HG03575 (cell line): ENCODE data around the gene ZSWIM4.
"Not testable (repeated sequence)": the region's sequence is repeated elsewhere in the genome, so short reads cannot be mapped to it uniquely, and the experiment has no call there.

Experiments
- ATAC-seq: cut with Tn5 transposase; IDR thresholded peaks from one replicate; pipeline ENCODE4 v1.9.1; 2021; ENCODE audit not compliant: unreplicated experiment, insufficient number of reproducible peaks, low FRiP score; ENCODE audit errors: extremely low read depth

Gene ZSWIM4

DNA sequence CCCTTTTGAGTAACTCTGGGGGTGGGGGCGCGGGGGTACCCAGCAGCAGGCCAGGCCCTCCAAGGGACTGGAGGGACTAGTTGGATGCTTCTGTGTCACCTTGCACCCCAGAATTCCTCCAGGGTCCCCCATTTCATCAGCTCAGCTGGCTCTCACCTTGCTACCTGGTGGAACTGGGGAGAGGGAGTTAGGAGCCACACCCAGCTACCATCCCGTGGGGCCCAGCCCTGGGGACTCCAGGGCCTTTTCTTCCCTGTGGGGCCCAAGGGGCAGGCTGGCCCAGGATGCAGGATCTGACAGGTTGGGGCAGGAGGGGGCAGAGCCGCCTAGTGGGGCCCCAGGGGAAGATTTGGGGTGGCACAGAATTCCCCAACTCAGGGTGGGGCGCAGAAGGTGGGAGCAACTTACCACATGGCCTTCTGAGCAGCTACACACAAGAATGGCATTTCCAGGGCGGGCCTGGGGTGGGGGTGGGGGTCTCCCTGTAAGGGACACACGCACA is 48.9 kb downstream of the ZSWIM4 start:
- ATAC-seq = no peak

- no peak for ATAC-seq
Measured at GRCh38 chr19:13846557-13847406, 51.5 kb downstream of the ZSWIM4 start.

GRCh38 chr19:13847407-13848339 is 52.4 kb downstream of the ZSWIM4 start:
- ATAC-seq = no peak

DNA sequence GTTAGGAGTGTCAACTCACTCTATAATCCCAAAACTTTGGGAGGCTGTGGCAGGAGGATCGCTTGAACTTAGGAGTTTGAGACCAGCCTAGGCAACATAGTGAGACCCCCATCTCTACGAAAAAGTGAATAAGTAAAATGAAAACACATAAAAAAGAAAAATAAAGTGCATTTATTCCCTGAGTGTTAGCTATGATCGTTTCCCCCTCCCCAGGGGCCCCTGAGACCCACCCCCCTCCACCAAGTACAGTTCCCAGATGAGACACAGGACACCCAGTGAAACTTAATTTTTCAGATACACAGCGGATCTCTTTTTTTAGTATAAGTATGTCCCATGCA is 53.1 kb downstream of the ZSWIM4 start:
- ATAC-seq = no peak

DNA sequence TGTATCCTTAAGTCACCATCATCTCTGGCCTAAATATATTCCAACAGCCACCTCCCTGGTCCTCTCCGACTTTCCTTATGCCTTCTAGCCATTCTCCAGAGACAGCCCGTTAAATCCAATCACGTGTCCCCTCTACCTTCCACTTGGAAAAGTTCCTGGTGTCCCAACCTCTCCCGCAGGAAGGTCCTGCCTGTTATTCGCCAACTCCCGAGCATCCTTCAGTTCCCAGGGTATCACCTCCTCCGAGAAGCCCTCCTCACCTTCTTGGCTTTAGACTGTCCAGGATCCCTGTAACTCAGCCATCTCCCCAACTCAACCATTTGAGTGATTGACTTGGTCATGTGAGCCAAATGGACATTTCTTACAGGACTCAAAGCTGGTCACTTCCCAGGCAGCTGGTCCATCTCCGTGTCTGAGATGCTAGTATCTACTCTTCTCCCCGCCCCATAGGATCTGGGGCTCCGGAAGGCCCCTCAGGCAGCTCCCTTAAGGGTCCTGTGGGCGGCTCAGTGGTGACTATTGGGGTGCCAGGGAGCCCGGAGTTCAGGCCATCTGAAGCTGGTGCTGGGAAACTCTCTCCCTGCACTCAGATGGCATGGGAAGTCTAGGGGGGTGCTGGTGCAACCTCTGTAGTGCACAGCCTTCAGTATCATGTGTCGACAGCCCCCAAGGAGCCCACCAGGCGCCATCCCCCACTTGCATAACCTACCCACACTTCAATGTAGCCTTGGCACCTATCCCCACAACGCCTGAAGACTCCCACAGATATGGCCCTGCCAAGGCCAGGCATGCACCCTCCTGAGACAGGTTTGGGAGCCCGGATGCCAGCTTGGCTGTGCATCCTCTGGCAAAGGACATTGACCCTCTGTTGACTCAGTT is 53.8 kb downstream of the ZSWIM4 start:
- no peak for ATAC-seq

- ATAC-seq = no peak
Measured at GRCh38 chr19:13849991-13850909, 55.0 kb downstream of the ZSWIM4 start.

- no peak for ATAC-seq
Measured at GRCh38 chr19:13850910-13851733, 55.9 kb downstream of the ZSWIM4 start.

- not testable (repeated sequence) for ATAC-seq
Measured at GRCh38 chr19:13851734-13852114, 56.5 kb downstream of the ZSWIM4 start.

- ATAC-seq = not testable (repeated sequence)
Measured at GRCh38 chr19:13852171-13852707, 57.0 kb downstream of the ZSWIM4 start.

- no peak for ATAC-seq
Measured at GRCh38 chr19:13856497-13856896, 61.3 kb downstream of the ZSWIM4 start.

- ATAC-seq = no peak
Measured at GRCh38 chr19:13859361-13859880, 64.2 kb downstream of the ZSWIM4 start.

DNA sequence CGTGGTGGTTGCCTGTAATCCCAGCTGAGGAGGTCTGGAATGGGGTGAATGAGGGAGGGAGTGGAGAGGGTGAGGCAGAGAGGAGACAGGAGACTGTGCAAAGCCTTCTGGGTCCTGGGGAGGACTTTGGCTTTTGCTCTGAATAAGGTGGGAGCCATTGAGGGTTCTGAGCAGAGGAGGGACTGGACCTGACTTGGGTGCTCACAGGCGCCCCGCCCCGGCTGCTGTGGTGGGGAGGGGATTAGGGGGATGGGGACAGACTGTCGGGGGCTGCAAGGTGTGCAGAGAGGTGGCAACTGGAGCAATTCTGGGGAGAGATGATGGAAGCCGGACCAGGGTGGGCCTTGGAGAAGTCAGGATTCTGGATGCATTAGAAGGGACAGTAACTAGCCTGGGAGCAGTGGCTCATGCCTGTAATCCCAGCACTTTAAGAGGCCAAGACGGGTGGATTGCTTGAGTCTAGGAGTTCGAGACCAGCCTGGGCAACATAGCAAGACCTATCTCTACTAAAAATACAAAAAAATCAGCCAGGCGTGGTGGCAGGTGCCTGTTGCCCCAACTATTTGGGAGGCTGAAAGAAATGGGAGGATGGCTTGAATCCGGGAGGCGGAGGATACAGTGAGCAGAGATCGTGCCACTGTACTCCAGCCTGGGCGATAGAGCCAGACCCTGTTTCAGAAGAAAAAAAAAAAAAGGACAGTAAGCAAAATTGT is 65.6 kb downstream of the ZSWIM4 start:
- ATAC-seq = no peak

- ATAC-seq = no peak
Measured at GRCh38 chr19:13861392-13861713, 66.1 kb downstream of the ZSWIM4 start.

DNA sequence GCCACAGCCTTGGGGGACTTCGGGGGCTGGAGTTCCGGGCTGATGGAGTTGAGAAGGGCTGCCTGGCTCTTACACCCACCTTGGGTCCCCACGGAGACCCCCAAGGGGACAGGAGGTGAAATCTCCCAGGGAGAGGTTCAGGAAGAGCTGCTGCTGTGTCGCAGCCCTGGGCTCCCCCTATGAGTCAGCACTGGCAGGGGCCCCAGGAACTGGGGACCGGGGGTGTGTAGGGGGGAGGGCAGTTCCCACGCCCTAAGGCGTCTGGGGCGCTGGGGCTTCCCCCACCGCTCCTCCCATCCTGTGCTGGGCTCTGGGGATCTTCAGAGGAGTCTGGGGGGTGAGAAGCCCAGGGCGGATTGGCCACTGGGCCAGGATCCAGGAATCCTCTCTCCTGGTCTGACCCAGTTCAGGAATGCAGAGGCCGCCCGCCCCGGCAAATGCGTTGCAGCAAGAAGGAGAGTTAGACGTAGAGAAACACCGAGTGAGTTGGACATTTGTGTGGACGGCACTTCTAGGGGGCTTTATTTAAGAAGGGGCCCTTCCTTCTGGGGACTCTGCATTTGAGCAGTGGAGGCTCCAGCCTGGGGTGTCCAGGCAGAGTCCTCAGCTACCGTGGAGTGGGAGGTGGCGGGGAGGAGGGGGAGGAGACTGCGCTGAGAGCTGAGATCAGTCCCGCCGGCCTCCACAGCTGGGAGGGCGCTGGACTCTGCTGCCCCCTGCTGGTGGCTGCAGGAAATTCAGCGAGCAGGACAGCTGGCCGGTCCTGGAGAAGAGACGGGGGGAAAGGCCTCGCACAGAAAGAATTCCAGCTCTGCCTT is 66.7 kb downstream of the ZSWIM4 start:
- ATAC-seq = no peak

GRCh38 chr19:13864046-13864666 is 68.9 kb downstream of the ZSWIM4 start:
- no peak for ATAC-seq
